Adipose tissue (tissue), 3 donors: ENCODE measurements around the gene SLC30A2. TPM values are rescaled to one million over a fixed set of nuclear protein-coding genes. Genes with fewer than 3 reads are reported as not detected.

Source experiments
- H3K27ac ChIP-seq: one replicate; pipeline ENCODE4 v1.5.1; 2013; ENCODE audit warnings: low read depth, low read length
- WGBS, 3 donors: extraction: QIAGEN DNeasy Blood & Tissue Kit; methylation state at CpG; one replicate each; pipeline ENCODE4 v1.1.7; 2013; 5-methylcytosine and 5-hydroxymethylcytosine counted together
- polyA plus RNA-seq, 3 donors: library from polyadenylated mRNA; stranded (reverse); fragments of 200-250 nt; gene quantifications; one replicate each; pipeline ENCODE4 v1.2.3, GENCODE V29; 2013
- donor health status: healthy with polysubstance abuse.
- donor health status: Bipolar disorder and iron deficiency.
- donor health status: healthy.

The SLC30A2 gene
- polyA plus RNA-seq, 3 donors = 0.07 to 99.7 TPM; not detected in 1

GRCh38 chr1:26029864-26030481 lies 15.9 kb downstream of the SLC30A2 start:
- H3K27ac ChIP-seq = no peak overlapping the region
- WGBS, 3 donors = 87 to 88% (median 88%) methylated on average over 7 of the region's 7 CpGs

GRCh38 chr1:26029054-26029863 lies 16.7 kb downstream of the SLC30A2 start:
- 77 to 83% (median 79%) methylated on average over 15 of the region's 15 CpGs for WGBS, 3 donors
- H3K27ac ChIP-seq = no peak overlapping the region

GRCh38 chr1:26028490-26028980 lies 17.4 kb downstream of the SLC30A2 start:
- WGBS, 3 donors = 67 to 75% (median 74%) methylated on average over 8 of the region's 8 CpGs
- H3K27ac ChIP-seq = no peak overlapping the region

- no peak overlapping the region for H3K27ac ChIP-seq
- 32 to 42% (median 40%) methylated on average over 3 of the region's 3 CpGs for WGBS, 3 donors
These were observed 18.0 kb downstream of the SLC30A2 start for GRCh38 chr1:26027716-26028489.

- no peak overlapping the region for H3K27ac ChIP-seq
- 76 to 82% (median 80%) methylated on average over 5 of the region's 5 CpGs for WGBS, 3 donors
These were observed 20.4 kb downstream of the SLC30A2 start for GRCh38 chr1:26025517-26025916.

GRCh38 chr1:26025060-26025459 lies 20.9 kb downstream of the SLC30A2 start:
- 41 to 87% (median 79%) methylated on average over 5 of the region's 5 CpGs for WGBS, 3 donors
- no peak overlapping the region for H3K27ac ChIP-seq

- WGBS, 3 donors = 88 to 92% (median 88%) methylated on average over 5 of the region's 5 CpGs
These were observed 22.1 kb downstream of the SLC30A2 start for GRCh38 chr1:26023826-26024225.

GRCh38 chr1:26023009-26023408 lies 22.9 kb downstream of the SLC30A2 start:
- 86 to 95% (median 90%) methylated on average over 12 to 13 of the region's 13 CpGs for WGBS, 3 donors
- no peak overlapping the region for H3K27ac ChIP-seq

More at GRCh38 chr1:26023826-26024225, 22.1 kb downstream of the SLC30A2 start:
- H3K27ac ChIP-seq = no peak overlapping the region

- WGBS, 3 donors = 63 to 79% (median 74%) methylated on average over 8 of the region's 8 CpGs
- no peak overlapping the region for H3K27ac ChIP-seq
These were observed 23.5 kb downstream of the SLC30A2 start for GRCh38 chr1:26022404-26022779.

- no peak within 1 kb of the TSS for H3K27ac ChIP-seq
- WGBS, 3 donors = 40 to 54% (median 44%) methylated on average over 14 to 15 of the region's 15 CpGs
These were observed 24.1 kb downstream of the SLC30A2 start, which contains the start of gene EXTL1 for GRCh38 chr1:26021647-26022403. TSS of gene EXTL1 (plus strand) at chr1:26021775. CDS start at chr1:26022647, 872 bp downstream.

- H3K27ac ChIP-seq = no peak overlapping the region
- WGBS, 3 donors = 66 to 74% (median 67%) methylated on average over 6 of the region's 6 CpGs
These were observed 24.8 kb downstream of the SLC30A2 start for GRCh38 chr1:26020941-26021646.

- 55 to 70% (median 57%) methylated on average over 6 of the region's 6 CpGs for WGBS, 3 donors
These were observed 25.6 kb downstream of the SLC30A2 start for GRCh38 chr1:26020330-26020768.

GRCh38 chr1:26019641-26020315 lies 26.1 kb downstream of the SLC30A2 start:
- 62 to 81% (median 63%) methylated on average over 8 of the region's 8 CpGs for WGBS, 3 donors
- H3K27ac ChIP-seq = no peak overlapping the region

More at GRCh38 chr1:26020330-26020768, 25.6 kb downstream of the SLC30A2 start:
- H3K27ac ChIP-seq = no peak overlapping the region

- H3K27ac ChIP-seq = no peak overlapping the region
These were observed 28.3 kb downstream of the SLC30A2 start for GRCh38 chr1:26017606-26018005.

GRCh38 chr1:26016953-26017545 lies 28.9 kb downstream of the SLC30A2 start:
- no peak overlapping the region for H3K27ac ChIP-seq
- WGBS, 3 donors = 63 to 80% (median 70%) methylated on average over 6 of the region's 6 CpGs

More at GRCh38 chr1:26017606-26018005, 28.3 kb downstream of the SLC30A2 start:
- 64 to 73% (median 69%) methylated on average over 6 of the region's 6 CpGs for WGBS, 3 donors

- 78 to 86% (median 85%) methylated on average over 10 of the region's 10 CpGs for WGBS, 3 donors
- H3K27ac ChIP-seq = no peak overlapping the region
These were observed 29.5 kb downstream of the SLC30A2 start for GRCh38 chr1:26016258-26016952.
